Measurements from ENCODE around the gene AP2A1.

GRCh38 chr19:49845414-49845813 is 78.6 kb downstream of the AP2A1 start:
- TF ChIP-seq, protein P1, sequence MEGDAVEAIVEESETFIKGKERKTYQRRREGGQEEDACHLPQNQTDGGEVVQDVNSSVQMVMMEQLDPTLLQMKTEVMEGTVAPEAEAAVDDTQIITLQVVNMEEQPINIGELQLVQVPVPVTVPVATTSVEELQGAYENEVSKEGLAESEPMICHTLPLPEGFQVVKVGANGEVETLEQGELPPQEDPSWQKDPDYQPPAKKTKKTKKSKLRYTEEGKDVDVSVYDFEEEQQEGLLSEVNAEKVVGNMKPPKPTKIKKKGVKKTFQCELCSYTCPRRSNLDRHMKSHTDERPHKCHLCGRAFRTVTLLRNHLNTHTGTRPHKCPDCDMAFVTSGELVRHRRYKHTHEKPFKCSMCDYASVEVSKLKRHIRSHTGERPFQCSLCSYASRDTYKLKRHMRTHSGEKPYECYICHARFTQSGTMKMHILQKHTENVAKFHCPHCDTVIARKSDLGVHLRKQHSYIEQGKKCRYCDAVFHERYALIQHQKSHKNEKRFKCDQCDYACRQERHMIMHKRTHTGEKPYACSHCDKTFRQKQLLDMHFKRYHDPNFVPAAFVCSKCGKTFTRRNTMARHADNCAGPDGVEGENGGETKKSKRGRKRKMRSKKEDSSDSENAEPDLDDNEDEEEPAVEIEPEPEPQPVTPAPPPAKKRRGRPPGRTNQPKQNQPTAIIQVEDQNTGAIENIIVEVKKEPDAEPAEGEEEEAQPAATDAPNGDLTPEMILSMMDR (conservative IDR thresholded peaks at IDR 0.05) = no peak
- no peak for TF ChIP-seq ZFX (IDR thresholded peaks at IDR 0.05)
